ENCODE measurements around the gene JAG2.

Gene JAG2

GRCh38 chr14:105182296-105183020 is 13.9 kb upstream of the JAG2 start:
- DNase-seq (ENCODE audit: low spot score) (no peak), FAIRE-seq (no peak)

GRCh38 chr14:105181549-105182295 is 13.1 kb upstream of the JAG2 start:
- FAIRE-seq (no peak), DNase-seq (ENCODE audit: low spot score) (no peak)

- DNase-seq (ENCODE audit: low spot score): no peak
- no peak for FAIRE-seq
Observed at GRCh38 chr14:105180592-105181548, 12.3 kb upstream of the JAG2 start, which contains the start of gene NUDT14. Gene NUDT14 (minus strand): TSS chr14:105181312. CDS start chr14:105181209, 103 bp downstream.

DNA sequence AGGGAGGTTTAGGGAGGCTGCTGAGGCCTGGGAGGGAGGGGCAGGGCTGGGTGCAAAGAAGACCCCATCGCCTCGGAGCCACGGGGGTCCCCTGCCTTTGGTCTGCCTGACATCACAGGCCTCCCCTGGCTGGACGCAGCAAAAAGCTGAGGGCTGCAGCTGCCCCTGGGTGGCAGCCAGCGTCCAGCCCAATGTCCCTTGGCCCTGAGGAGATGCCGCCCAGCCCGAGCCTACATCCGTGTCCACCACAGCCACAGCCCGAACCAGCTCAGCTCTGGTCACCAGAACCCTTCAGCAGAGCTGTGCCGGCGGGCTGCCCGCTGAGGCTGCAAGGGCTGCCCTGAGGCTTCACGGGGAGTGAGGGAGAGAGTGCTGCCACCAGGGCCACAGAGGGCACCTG is 10.6 kb upstream of the JAG2 start:
- FAIRE-seq (no peak), DNase-seq (ENCODE audit: low spot score) (no peak)

GRCh38 chr14:105178868-105179140 is 10.2 kb upstream of the JAG2 start:
- no peak for DNase-seq (ENCODE audit: low spot score)

GRCh38 chr14:105178069-105178867 is 9.7 kb upstream of the JAG2 start:
- FAIRE-seq (no peak), DNase-seq (ENCODE audit: low spot score) (no peak)

More at GRCh38 chr14:105178868-105179140, 10.2 kb upstream of the JAG2 start:
- no peak for FAIRE-seq

GRCh38 chr14:105177082-105177481 is 8.5 kb upstream of the JAG2 start:
- no peak for FAIRE-seq
- no peak for DNase-seq (ENCODE audit: low spot score)

DNA sequence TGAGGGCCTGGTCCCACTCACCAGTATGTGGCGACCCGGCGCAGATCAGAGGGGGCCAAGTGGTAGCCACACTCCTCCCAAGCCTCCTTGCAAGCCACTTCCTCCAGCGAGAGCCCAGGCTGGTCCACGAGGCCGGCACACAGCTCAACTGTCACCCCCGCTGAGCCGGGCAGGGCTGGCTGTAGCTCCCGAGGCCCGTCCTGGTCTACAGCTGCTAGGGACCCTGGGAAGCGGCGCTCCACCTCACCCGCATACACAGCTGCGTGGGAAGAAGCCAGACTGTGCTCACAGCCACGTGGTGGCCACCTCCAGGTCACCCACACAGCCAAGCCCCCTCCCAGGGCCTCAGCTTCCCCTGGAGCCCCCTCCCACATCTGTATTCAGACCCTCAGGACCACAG is 7.9 kb upstream of the JAG2 start:
- FAIRE-seq (no peak), DNase-seq (ENCODE audit: low spot score) (no peak)

GRCh38 chr14:105173901-105174894 is 5.6 kb upstream of the JAG2 start:
- FAIRE-seq: no peak

DNA sequence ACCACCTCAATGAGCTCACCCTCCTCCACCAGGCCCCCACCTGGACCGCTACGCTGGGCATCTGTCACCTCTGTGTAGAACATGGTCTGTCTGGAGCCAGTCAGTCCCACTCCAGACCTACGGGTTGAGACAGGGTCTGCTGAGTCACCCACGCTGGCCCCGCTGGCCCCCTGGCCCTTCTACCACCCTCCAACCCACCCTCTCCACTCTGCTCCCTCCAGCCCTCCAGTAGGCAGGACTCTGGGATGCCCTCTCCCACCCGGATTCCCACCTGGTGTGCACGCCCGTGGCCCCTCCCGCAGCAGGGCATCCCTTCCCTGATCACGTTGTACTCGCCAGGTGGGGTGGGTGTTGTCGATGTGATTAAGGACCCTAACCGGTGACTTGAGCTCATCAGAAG is 4.6 kb upstream of the JAG2 start:
- FAIRE-seq (no peak), DNase-seq (ENCODE audit: low spot score) (no peak)

More at GRCh38 chr14:105173901-105174894, 5.6 kb upstream of the JAG2 start:
- DNase-seq (ENCODE audit: low spot score): no peak

- DNase-seq (ENCODE audit: low spot score): no peak
- FAIRE-seq: no peak
Observed at GRCh38 chr14:105172476-105172875, 3.9 kb upstream of the JAG2 start.

GRCh38 chr14:105171004-105171673 is 2.6 kb upstream of the JAG2 start:
- DNase-seq (ENCODE audit: low spot score): no peak
- FAIRE-seq: no peak

- DNase-seq (ENCODE audit: low spot score) (no peak), FAIRE-seq (no peak)
Observed at GRCh38 chr14:105169776-105170655, 1.4 kb upstream of the JAG2 start.

DNA sequence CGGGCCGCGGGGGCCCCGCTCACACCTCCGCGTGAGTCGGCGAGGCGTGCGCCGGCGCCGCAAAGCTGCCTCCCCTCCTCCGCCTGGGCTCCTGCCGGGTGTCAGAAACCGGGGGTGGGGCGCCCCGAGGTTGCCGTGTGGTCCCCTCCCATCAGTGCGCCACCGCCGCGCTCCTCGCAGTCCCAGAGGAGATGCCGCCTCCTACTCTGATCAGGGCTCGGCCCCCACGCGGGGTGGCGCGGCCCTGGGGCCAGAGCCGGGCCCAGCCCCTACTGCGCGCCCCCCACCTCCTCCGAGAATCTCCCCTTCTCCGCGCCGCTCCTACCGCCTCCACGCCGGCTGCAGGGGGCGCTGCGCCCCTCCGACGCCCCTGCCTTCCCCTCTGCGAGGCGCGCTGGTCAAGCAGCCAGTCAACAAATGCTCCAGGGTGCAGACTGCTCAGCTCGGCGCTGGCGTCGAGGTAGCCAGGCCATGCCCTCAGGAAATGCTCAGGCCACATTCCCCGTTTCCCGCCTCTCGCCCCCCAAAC is 467 bp upstream of the JAG2 start:
- FAIRE-seq: no peak
- DNase-seq (ENCODE audit: low spot score): no peak

DNA sequence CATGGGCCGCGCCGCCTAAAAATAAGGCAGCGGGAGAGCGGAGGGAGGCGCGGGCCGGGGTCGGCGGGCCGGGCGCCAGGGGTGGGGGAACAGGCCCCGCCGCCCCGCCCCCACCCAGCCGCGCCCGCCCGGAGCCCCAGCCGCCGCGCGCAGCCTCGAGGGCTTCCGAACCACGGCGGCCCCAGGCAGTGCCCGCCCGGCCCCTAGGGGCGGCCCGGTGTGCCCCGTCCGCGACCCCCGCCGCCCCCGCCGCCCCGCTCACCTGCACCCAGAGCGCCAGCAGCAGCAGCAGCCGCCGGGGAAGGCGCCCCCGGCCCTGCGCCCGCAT is 519 bp downstream of the JAG2 start:
- no peak for FAIRE-seq
- no peak for DNase-seq (ENCODE audit: low spot score)

DNA sequence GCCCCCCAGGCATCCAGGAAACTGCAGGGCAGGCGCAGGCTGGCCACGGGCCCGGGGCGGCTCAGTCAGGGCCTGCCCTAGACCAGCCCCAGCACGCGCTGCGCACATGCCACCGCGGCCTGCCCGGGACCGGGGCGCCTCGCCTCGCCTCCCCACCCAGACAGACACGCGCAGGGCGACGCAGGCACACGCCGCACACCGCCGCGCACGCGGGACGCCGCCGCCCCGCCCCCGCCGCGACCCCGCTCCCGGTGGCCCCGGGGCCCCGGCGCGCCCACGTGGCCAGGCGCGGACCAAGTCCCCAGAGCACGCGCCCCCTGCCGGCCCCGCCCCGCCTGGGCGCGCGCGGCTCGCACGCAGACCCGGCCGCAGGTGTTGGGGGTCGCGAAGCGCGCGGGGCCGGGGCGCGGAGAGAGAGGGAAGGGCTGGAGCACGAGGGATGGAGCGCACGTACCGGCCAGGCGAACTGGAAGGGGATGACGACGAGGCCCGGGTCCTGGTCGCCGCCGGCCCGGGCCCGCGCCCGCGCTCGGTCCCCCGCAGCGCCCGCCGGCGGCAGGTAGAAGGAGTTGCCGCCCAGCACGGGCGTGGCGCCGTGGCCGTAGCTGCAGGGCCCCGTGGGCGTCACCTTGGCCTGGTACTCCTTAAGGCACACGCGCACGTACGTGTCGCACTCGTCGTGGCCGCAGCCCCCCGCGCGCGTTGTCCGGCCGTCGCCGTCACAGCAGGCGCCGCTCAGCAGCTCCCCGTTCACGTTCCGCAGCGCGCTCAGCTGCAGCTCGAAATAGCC is 1.1 kb downstream of the JAG2 start:
- no peak for DNase-seq (ENCODE audit: low spot score)
- no peak for FAIRE-seq

DNA sequence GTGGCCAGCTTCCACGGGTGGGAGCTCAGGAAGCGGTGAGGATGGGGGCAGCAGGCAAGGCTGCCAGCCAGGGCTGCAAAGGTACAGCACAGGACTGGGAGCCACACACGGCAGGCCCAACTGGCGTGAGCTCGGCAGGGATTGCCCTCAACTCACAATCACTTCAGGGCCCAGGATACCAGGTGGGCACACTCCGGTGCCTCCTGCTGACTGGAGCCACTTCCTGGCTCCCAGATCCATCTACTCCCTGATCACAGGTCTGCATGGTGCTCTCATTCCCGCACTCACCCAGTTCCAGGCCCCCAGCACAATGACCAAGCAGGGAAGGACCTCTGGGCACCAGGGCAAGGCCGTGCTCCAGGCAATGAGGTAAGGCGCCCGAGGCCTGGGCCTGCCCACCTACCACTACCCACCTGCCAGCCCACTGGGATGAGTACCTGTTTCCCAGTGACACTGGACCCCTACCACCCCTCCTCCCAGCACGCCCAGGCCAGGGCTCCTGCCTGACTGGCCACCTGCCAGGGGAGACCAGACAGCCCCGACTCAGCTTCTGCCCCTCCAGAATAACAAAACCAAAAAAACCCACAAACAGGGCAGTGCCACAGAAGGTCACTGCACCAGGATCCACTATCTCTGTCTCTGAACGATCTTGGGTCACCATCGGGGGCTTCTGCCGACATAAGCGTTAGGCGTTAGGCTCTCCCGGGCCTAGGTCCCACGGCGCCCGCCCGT is 1.8 kb downstream of the JAG2 start:
- DNase-seq (ENCODE audit: low spot score) (no peak), FAIRE-seq (no peak)

All from RCC 7860 (cell line).